ENCODE results near the gene SETD1A.

The SETD1A gene

GRCh38 chr16:30924076-30924912 lies 33.3 kb upstream of the SETD1A start:
- H3K9me3 ChIP-seq (ENCODE audit: control insufficient read depth, low read depth, low read length): no peaks in the 10 kb centered on the region
- H3K27me3 ChIP-seq (ENCODE audit: control insufficient read depth, insufficient read depth, low read length): no peaks in the 10 kb centered on the region
- H3K27ac ChIP-seq (ENCODE audit: low read length): peak overlapping the region; percentile 7
- H3K4me1 ChIP-seq (ENCODE audit: control insufficient read depth, low read depth, low read length): no peaks in the 10 kb centered on the region
- H3K4me3 ChIP-seq (ENCODE audit: low read length): peak overlapping the region; percentile 63
- peak overlapping the region; percentile 64 for H3K9ac ChIP-seq (ENCODE audit: low read length)
- H3K36me3 ChIP-seq (ENCODE audit: control insufficient read depth, low read depth, low read length): peaks cover 7% of the 10 kb centered on the region

DNA sequence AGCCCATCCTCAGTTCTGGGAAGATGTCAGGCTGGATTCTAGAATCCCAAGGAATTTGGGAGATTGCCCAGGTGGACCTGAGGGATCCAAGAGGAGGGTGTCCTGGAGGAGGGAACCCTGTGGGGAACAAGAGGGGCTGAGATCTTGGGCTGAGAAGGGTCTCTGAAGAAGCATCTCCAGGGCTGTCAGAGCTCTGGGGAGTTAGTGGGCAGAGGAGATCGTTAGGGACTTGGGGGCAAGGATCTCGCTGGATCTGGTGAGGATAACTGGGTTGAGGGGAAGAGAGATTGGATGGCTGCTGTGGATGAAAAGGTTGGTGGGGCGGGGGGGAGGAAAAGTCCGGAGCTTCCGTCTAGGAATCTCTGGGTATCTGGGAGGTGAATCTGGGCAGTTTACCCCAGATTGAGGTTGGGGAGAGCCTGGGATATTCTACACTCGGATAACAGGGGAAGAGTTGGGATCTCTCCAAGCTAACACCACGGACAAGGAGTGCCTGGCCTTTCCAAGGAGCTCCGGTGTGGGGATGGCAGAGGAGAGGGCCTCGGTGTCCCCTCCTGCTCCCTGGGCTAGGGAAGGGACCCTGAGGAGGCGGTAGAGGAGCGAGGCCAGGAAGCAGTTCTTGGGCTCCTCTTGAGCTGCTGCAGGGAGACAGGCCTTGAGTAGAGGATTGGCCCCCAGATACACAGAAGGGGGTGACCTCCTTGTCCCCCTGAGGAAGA lies 32.5 kb upstream of the SETD1A start:
- Histone ChIP-seq H3K27me3 (ENCODE audit: control insufficient read depth, insufficient read depth, low read length) (no peaks in the 10 kb centered on the region), H3K9me3 (ENCODE audit: control insufficient read depth, low read depth, low read length) (no peaks in the 10 kb centered on the region), H3K9ac (ENCODE audit: low read length) (peak overlapping the region; percentile 64), H3K36me3 (ENCODE audit: control insufficient read depth, low read depth, low read length) (peaks cover 7% of the 10 kb centered on the region), H3K4me1 (ENCODE audit: control insufficient read depth, low read depth, low read length) (no peaks in the 10 kb centered on the region), H3K4me3 (ENCODE audit: low read length) (peak overlapping the region; percentile 63), H3K27ac (ENCODE audit: low read length) (no peak overlapping the region)

- Histone ChIP-seq H3K4me3 (ENCODE audit: low read length) (no peak overlapping the region), H3K36me3 (ENCODE audit: control insufficient read depth, low read depth, low read length) (peaks cover 11% of the 10 kb centered on the region), H3K9ac (ENCODE audit: low read length) (no peak overlapping the region), H3K4me1 (ENCODE audit: control insufficient read depth, low read depth, low read length) (no peaks in the 10 kb centered on the region), H3K9me3 (ENCODE audit: control insufficient read depth, low read depth, low read length) (no peaks in the 10 kb centered on the region), H3K27me3 (ENCODE audit: control insufficient read depth, insufficient read depth, low read length) (no peaks in the 10 kb centered on the region), H3K27ac (ENCODE audit: low read length) (no peak overlapping the region)
Measured at GRCh38 chr16:30925632-30925987, 31.9 kb upstream of the SETD1A start.

- Histone ChIP-seq H3K27ac (ENCODE audit: low read length) (no peak overlapping the region), H3K4me1 (ENCODE audit: control insufficient read depth, low read depth, low read length) (no peaks in the 10 kb centered on the region), H3K4me3 (ENCODE audit: low read length) (no peak overlapping the region), H3K27me3 (ENCODE audit: control insufficient read depth, insufficient read depth, low read length) (no peaks in the 10 kb centered on the region), H3K9me3 (ENCODE audit: control insufficient read depth, low read depth, low read length) (no peaks in the 10 kb centered on the region), H3K36me3 (ENCODE audit: control insufficient read depth, low read depth, low read length) (peaks cover 17% of the 10 kb centered on the region), H3K9ac (ENCODE audit: low read length) (no peak overlapping the region)
Measured at GRCh38 chr16:30925995-30926811, 31.4 kb upstream of the SETD1A start.

GRCh38 chr16:30926937-30927788 lies 30.4 kb upstream of the SETD1A start:
- Histone ChIP-seq H3K27me3 (ENCODE audit: control insufficient read depth, insufficient read depth, low read length) (no peaks in the 10 kb centered on the region), H3K9me3 (ENCODE audit: control insufficient read depth, low read depth, low read length) (no peaks in the 10 kb centered on the region), H3K4me3 (ENCODE audit: low read length) (no peak overlapping the region), H3K9ac (ENCODE audit: low read length) (no peak overlapping the region), H3K36me3 (ENCODE audit: control insufficient read depth, low read depth, low read length) (peaks cover 24% of the 10 kb centered on the region), H3K4me1 (ENCODE audit: control insufficient read depth, low read depth, low read length) (no peaks in the 10 kb centered on the region), H3K27ac (ENCODE audit: low read length) (no peak overlapping the region)

DNA sequence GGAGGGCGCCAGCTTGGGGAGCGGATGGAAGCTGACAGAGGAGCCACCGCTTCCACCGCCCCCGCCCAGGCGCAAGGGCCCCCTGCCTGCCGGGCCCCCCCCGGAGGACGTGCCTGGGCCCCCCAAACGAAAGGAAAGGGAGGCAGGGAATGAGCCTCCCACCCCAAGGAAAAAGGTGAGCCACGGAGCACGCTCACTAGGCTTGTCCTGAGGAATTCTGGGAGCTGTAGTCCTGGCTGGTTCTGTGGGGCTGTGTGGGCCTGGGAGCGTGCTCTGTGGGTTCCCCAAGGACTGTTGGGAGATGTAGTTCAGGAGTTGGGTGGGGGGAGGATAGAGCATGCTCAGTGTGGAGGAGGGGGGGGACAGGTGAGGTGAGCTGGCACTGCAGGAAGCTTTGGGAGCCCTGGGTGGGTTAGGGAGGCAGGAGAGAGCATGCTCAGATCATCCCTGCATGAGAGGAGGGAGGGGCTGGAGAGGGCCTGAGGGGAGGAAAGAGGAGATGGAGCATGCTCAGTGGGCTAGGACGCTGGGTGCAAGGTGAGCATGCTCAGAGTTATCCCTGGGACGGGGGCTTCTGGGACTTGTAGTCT lies 29.7 kb upstream of the SETD1A start:
- H3K27me3 ChIP-seq (ENCODE audit: control insufficient read depth, insufficient read depth, low read length): no peaks in the 10 kb centered on the region
- no peak overlapping the region for H3K4me3 ChIP-seq (ENCODE audit: low read length)
- no peak overlapping the region for H3K27ac ChIP-seq (ENCODE audit: low read length)
- H3K36me3 ChIP-seq (ENCODE audit: control insufficient read depth, low read depth, low read length): peaks cover 29% of the 10 kb centered on the region
- H3K4me1 ChIP-seq (ENCODE audit: control insufficient read depth, low read depth, low read length): no peaks in the 10 kb centered on the region
- no peak overlapping the region for H3K9ac ChIP-seq (ENCODE audit: low read length)
- no peaks in the 10 kb centered on the region for H3K9me3 ChIP-seq (ENCODE audit: control insufficient read depth, low read depth, low read length)

DNA sequence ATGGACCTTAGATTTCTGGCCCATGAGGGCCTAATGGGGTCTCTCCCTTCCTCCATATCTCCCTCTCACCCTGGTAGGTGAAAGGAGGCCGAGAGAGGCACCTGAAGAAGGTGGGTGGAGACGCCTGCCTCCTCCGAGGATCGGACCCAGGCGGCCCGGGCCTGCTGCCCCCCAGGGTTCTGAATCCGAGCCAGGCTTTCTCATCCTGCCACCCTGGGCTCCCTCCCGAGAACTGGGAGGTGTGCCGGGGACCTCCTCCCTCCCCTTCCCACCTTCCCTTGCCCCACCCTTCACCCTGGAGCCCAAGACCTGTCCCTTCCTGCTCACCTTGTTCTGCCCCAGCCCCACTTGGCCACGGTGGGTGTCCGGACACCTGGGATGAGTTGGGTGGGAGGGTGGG lies 29.2 kb upstream of the SETD1A start:
- no peak overlapping the region for H3K9ac ChIP-seq (ENCODE audit: low read length)
- no peaks in the 10 kb centered on the region for H3K9me3 ChIP-seq (ENCODE audit: control insufficient read depth, low read depth, low read length)
- H3K27ac ChIP-seq (ENCODE audit: low read length): no peak overlapping the region
- no peak overlapping the region for H3K4me3 ChIP-seq (ENCODE audit: low read length)
- H3K27me3 ChIP-seq (ENCODE audit: control insufficient read depth, insufficient read depth, low read length): no peaks in the 10 kb centered on the region
- peaks cover 31% of the 10 kb centered on the region for H3K36me3 ChIP-seq (ENCODE audit: control insufficient read depth, low read depth, low read length)
- H3K4me1 ChIP-seq (ENCODE audit: control insufficient read depth, low read depth, low read length): no peaks in the 10 kb centered on the region

DNA sequence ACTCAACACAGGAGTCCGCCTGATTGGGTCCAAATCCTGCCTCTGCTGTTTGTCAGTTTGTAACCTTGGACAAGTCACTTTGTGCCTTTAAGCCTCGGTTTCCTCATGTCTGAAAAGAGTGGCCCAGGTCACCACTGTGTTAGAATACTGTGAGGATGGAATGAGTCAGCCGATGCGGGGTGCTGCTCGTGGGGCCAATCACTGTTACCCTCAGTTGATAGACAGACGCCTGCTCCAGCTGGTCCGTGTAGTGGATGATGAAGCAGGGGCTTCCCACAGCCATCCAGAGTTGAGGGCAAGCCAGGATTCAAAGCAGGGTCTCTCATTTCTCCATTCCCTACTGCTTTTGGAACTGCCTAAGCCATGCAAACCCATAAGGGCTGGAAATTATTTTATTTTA lies 28.4 kb upstream of the SETD1A start:
- H3K36me3 ChIP-seq (ENCODE audit: control insufficient read depth, low read depth, low read length): peaks cover 33% of the 10 kb centered on the region

GRCh38 chr16:30930160-30930571 lies 27.4 kb upstream of the SETD1A start:
- peaks cover 38% of the 10 kb centered on the region for H3K36me3 ChIP-seq (ENCODE audit: control insufficient read depth, low read depth, low read length)
- no peaks in the 10 kb centered on the region for H3K4me1 ChIP-seq (ENCODE audit: control insufficient read depth, low read depth, low read length)
- H3K9me3 ChIP-seq (ENCODE audit: control insufficient read depth, low read depth, low read length): no peaks in the 10 kb centered on the region
- no peak overlapping the region for H3K4me3 ChIP-seq (ENCODE audit: low read length)
- H3K27ac ChIP-seq (ENCODE audit: low read length): no peak overlapping the region
- no peak overlapping the region for H3K9ac ChIP-seq (ENCODE audit: low read length)
- no peaks in the 10 kb centered on the region for H3K27me3 ChIP-seq (ENCODE audit: control insufficient read depth, insufficient read depth, low read length)

More for the DNA sequence above, 28.4 kb upstream of the SETD1A start:
- Histone ChIP-seq H3K27ac (ENCODE audit: low read length) (no peak overlapping the region), H3K27me3 (ENCODE audit: control insufficient read depth, insufficient read depth, low read length) (no peaks in the 10 kb centered on the region), H3K9ac (ENCODE audit: low read length) (no peak overlapping the region), H3K4me3 (ENCODE audit: low read length) (no peak overlapping the region), H3K4me1 (ENCODE audit: control insufficient read depth, low read depth, low read length) (no peaks in the 10 kb centered on the region), H3K9me3 (ENCODE audit: control insufficient read depth, low read depth, low read length) (no peaks in the 10 kb centered on the region)

GRCh38 chr16:30931068-30931650 lies 26.4 kb upstream of the SETD1A start:
- Histone ChIP-seq H3K4me1 (ENCODE audit: control insufficient read depth, low read depth, low read length) (no peaks in the 10 kb centered on the region), H3K27me3 (ENCODE audit: control insufficient read depth, insufficient read depth, low read length) (no peaks in the 10 kb centered on the region), H3K9ac (ENCODE audit: low read length) (no peak overlapping the region), H3K36me3 (ENCODE audit: control insufficient read depth, low read depth, low read length) (peaks cover 43% of the 10 kb centered on the region), H3K27ac (ENCODE audit: low read length) (no peak overlapping the region), H3K9me3 (ENCODE audit: control insufficient read depth, low read depth, low read length) (no peaks in the 10 kb centered on the region), H3K4me3 (ENCODE audit: low read length) (no peak overlapping the region)
